GM21447 (cell line): Measurements from ENCODE around the gene IGSF22.

Source experiments
- ATAC-seq: cut with Tn5 transposase; IDR thresholded peaks from one replicate; pipeline ENCODE4 v1.9.1; 2021; ENCODE audit not compliant: unreplicated experiment

Gene IGSF22

GRCh38 chr11:18715476-18715875 lies 10.5 kb downstream of the IGSF22 start:
- ATAC-seq: no peak

DNA sequence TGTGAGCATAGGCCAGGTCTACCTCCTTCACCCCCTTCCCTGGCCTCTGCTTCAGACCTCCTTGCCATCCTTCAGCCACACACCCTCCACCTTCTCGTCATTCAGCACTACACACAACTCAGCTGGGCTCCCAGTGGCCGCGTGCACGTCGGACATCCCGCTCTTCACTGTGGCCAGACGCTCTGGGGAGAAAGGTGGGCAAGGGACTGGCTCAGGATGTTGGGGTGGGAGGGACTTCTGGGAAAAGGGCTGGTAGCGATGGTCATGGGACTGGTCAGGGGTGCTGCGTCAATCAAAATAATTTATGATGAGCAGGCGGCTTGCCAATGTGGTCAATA lies 11.6 kb downstream of the IGSF22 start:
- no peak for ATAC-seq

DNA sequence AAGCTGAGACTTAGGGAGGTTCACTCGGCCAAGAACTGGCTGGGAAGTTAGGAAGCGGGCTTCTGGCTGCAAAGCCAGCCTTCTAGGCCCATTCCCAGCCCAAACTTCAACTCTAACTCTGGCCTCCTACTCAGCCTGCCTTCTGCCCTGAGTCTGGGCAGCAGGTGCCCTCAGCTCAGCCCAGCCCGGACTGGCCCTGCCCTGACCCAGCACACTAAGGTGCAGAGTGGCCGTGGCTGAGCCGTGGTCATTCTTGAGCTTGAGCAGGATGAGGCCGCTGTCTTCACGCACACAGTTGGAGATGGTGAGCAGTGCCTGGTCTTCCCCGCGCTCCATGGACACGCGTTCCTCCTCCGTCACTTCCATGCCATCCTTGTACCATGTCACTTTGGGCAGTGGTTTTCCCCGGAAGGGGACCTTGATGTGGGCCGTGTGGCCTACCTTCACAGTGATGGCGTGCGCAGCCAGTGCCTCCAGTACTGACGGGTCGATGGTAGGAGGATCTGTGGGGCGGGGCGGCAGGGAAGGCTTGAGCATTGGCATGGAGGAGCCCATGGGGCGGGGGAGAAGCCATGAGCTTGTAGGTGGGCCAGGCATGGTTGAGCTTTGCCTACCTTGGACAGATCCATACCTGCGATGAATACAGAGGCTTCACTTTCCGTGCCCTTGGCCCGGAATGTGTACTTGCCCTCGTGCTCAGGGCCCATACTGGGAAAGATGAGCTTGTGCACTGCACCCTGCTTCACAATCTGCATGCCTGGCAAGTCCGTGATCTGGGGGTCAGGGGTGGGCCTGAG lies 12.1 kb downstream of the IGSF22 start:
- ATAC-seq: no peak

DNA sequence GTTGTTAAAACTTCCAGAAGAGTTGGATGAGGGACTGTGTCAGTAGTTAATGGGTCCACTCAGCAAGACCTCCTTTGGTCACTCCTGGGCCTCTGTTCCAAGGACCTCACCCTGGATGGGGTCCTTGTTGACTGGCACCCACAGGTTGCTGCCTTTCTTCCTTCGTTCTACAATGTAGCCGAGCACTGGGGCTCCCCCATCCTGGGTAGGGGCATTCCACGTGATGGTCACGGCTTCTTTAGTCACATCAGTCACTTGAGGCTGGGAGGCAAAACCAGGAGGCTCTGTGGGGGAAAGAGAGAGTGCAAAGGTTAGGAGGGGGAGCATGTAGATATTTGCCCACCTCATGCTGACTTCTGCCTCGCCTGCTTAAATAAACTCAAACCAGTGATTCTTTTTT lies 15.4 kb downstream of the IGSF22 start:
- ATAC-seq: no peak

- ATAC-seq: no peak
Measured at GRCh38 chr11:18709414-18709813, 16.6 kb downstream of the IGSF22 start.

DNA sequence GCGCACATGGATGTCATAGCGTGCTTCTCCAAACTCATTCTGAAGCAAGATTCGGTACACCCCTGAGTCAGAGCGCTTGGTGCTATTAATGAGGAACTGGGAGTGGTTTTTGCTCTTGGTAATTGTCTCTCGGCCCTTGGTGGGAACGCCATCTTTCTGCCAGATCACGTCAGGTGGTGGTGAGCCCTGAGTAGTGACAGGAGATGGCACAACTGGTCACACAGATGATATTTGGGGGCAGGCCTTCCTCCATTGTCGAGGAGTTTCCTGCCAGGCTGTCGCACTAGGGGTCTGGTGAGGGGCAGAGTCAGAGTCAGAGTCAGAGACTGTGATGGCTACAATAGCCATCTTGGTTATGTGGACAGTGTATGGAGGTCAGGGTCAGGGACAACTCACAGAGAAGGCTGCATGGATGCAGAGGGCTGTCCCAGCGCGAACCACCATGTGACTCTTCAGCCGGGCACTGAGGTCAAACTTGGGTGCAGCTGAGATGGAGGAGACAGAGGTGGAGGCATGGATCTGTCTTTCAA lies 18.1 kb downstream of the IGSF22 start:
- no peak for ATAC-seq

GRCh38 chr11:18706330-18707243 lies 19.4 kb downstream of the IGSF22 start:
- peak; percentile 55 for ATAC-seq

DNA sequence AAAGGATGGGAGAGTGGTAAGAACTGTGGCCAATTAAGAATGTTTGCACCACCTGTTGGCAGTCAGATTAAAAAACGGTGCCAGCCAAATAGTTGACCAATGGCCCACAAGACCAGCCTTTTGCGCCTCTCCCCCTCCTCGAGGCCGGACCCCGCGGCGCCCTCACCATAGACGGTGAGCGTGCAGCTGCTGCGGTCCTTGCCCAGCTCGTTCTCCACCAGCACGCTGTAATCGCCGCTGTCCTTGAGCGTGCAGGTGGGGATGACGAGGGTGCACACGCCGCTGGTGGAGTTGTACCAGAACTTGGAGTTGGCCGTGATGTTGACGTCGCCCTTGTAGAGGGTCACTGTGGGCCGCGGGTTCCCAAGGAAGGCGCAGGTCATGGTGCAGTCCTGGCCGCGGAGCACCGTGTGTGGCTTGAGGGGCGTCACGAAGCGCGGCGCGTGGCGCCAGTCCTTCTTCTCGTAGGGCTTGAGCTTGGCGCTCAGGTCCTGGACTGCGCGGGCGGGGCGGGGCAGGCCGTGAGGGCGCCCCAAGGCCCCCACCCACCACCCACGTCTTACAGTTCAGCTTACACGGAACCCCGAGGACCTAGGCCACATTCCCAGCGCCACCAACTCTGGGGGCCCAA lies 20.2 kb downstream of the IGSF22 start:
- ATAC-seq: no peak

DNA sequence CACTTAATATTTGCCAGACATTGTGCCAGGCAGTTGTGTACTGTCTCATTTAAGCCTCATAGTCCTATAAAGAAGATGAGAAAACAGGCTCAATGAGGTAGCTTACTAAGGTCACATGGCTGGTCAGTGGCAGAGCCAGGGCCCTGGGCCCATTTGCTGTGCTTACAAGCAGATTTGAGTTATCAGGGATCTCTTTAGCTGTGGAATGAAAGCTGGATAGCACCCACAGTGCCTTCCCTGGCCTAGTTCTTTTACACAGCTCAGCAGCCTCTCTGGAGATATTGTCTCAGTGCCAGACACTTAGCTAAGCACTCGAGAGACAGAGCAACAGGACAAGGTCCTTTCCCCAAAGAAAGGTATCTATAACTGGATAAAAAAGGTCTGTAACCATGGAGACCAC lies 21.3 kb downstream of the IGSF22 start:
- no peak for ATAC-seq

- no peak for ATAC-seq
Measured at GRCh38 chr11:18704045-18704645, 21.8 kb downstream of the IGSF22 start.

DNA sequence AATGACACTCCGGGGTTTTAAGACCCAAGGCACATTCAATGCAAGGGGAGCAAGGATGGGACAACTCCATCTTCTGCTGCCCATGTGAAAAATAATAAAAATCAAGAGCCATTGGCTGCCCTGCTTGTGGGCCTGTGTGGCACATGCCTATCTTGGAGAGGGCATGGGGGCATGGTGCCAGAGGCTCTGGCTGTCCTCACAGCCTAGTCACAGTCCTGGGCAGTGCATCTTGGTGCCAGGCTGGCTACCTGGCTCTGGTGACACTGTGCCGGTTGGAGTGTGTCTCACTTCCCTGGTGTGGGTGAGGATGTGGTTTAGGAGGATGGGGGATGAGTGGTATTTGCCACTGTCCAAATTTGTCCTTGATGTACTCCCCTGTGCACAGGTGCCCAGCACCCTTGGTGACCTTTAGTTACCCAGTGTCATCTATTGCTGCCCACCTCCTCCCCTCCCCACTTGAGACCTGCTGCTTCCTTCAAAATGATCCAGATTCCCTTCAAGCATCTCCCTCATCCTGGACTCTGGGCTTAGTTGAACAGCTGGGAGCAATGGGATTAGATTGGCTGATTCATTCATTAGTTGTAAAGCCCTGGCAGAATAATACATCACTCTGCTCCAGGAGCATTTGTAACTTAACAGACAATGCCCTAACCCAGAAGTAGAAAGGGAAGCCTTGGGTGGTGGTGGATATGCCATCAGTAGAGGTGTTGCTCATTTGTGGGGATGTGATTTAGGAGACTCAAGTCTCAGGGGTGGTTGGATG lies 22.8 kb downstream of the IGSF22 start:
- ATAC-seq: no peak

DNA sequence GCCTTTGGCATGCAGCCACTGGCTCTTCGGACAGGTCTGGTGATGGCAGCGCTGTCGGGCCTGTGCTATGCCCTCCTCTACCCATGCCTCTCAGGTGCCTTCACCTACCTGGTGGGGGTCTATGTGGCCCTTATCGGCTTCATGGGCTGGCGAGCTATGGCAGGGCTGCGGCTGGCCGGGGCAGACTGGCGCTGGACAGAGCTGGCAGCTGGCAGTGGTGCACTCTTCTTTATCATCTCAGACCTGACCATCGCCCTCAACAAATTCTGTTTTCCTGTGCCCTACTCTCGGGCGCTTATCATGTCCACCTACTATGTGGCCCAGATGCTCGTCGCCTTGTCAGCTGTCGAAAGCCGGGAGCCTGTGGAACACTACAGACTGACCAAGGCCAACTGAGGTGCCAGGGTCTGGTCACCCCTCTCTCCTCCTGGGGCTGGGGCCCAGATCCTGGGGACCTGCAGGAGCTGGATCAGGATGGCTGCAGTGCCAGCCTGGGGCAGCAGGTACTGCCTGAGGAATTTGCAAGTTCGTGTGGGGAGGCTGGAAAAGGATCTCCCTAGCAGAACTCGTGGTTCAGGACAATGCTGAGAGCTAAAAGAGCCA lies 24.3 kb downstream of the IGSF22 start:
- no peak for ATAC-seq

- ATAC-seq: no peak
Measured at GRCh38 chr11:18700872-18701271, 25.1 kb downstream of the IGSF22 start.

GRCh38 chr11:18700375-18700774 lies 25.6 kb downstream of the IGSF22 start:
- no peak for ATAC-seq

DNA sequence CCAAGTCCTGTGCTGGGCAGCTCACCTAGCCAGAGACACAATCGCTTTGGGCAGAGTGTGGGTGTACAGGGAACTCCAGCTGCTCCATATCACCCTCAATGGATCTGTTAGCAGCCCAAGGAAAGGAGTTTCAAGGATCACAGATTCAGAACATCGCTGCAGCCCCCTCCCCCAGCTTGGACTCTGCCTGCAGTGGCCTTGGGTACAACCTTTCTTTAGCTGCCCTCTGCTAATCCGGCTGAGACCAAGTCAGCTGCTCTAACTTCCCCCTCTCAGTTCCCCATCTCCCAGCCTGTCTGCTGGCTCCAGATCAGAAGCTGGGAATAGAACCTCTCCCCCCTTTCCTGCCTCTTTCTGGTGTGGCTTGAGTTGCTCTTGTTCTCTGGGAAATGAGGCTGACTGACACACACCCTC lies 26.1 kb downstream of the IGSF22 start:
- ATAC-seq: no peak

GRCh38 chr11:18699269-18699596 lies 26.8 kb downstream of the IGSF22 start:
- ATAC-seq: no peak

DNA sequence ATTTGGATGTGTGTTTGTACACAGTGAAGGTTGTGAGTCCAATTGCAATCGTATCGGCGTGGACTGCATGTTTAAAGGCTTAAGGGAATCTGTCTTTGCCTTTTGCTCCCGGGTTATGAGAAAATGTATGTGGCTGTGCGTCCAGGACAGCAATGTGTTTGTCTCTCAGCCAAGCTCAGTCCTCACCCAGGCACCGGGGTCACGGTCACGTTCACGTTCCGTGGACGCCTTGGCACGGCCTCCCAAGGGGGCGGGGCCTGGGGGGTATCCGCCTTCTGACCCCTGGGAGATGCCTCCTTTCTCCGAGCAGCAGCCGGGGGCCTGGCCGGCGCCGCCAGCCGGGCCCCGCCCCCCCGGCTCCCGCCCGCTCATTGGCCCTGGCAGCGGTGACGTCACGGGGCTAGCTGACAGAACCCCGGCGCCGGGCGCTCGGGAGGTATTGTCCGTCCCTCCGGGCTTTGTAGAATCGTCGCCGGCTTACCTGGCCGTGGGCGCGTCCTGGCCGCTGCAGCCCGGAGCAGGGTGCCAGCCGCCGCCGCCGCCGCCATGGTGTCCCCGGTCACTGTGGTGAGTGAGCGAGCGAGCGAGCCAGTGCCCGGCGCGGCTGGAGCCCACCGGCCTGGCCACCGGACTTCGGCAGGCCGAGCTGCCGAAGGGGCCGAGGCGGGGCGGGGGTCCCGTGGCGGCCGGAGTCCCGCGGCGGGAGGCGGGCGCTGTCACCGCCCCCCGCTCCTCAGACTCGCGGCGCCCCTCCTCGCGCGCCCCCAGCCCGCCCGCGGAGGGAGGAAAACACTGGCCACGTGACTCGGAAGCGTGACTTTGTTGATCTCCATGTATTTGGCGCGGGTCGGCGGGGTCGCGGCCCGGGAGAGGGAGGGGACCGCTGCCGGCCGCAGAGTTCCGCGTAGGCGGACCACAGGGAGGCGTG lies 27.4 kb downstream of the IGSF22 start, which contains the start of gene TMEM86A:
Gene TMEM86A (plus strand): TSS at position 439 of the 928 bp plus-strand sequence. CDS start 108 bp downstream, at position 547.
- ATAC-seq: peak; percentile 92

GRCh38 chr11:18697576-18697975 lies 28.4 kb downstream of the IGSF22 start:
- no peak for ATAC-seq
